K562 (cell line): ENCODE data around the gene DNAJC30. TPM values are rescaled to one million over a fixed set of nuclear protein-coding genes. Genes with fewer than 3 reads are reported as not detected.

Experiments used
- ATAC-seq: fragments of 200-7000 bp; cut with Tn5 transposase; 3 replicates; pipeline ENCODE4 v1.9.1; 2020; ENCODE audit warnings: moderate library complexity
- BruUV-seq: library from RNA; stranded (reverse); fragments of 400-500 nt; replicated peaks from 2 replicates; lab custom pipeline; 2021; lab: Mats Ljungman, UMichigan
- CTCF ChIA-PET: fragments of 300-600 bp; formaldehyde crosslinking; extraction: SDS; loops from one replicate; lab custom pipeline; 2021; ENCODE audit warnings: low intra/inter-chr PET ratio; lab: Yijun Ruan, JAX
- POLR2A ChIA-PET: fragments of 300-600, 350-650 bp; sonication (Branson Sonifier 250); formaldehyde crosslinking; extraction: SDS; loops from one replicate; lab custom pipeline; 2021; ENCODE audit warnings: antibody characterized with exemption, inconsistent platforms; lab: Yijun Ruan, JAX
- DNase-seq, 4 experiments: peaks; one replicate each; pipeline versions ENCODE4 v3.0.0 to v3.0.0-alpha.2; 2011 to 2018; ENCODE audit warnings: low spot score in 3 of 4, mixed read lengths in 3 of 4; ENCODE audit errors: extremely low read depth in 1 of 4
- FAIRE-seq: peaks from 2 replicates; lab custom pipeline; 2011; peaks lifted over from hg19 to GRCh38; lab: Jason Lieb, UNC
- H2AFZ ChIP-seq: 2 replicates; pipeline ENCODE4 v1.6.0; 2011; ENCODE audit warnings: low read depth, low read length, control low read depth, inconsistent platforms
- H3K27ac ChIP-seq: fragments of 200-600 bp; 3 replicates; pipeline ENCODE4 v1.8.0; 2011; ENCODE audit warnings: low read depth, mild to moderate bottlenecking, control low read depth, inconsistent platforms, low read length, moderate library complexity, mixed read lengths; ENCODE audit errors: extremely low read depth
- H3K27me3 ChIP-seq, 2 experiments: fragments of 300-600 bp in 1 of 2; 2 replicates in 1 of 2; 3 replicates in 1 of 2; pipeline versions ENCODE4 v1.6.0 to v1.8.0; 2011; ENCODE audit warnings: inconsistent platforms in 2 of 2, low read length in 2 of 2, mild to moderate bottlenecking in 1 of 2, mixed read lengths in 1 of 2, moderate library complexity in 1 of 2; ENCODE audit not compliant: control insufficient read depth in 2 of 2, insufficient read depth in 2 of 2
- H3K36me3 ChIP-seq: fragments of 300-600 bp; 3 replicates; pipeline ENCODE4 v1.8.0; 2011; ENCODE audit warnings: mild to moderate bottlenecking, low read length, inconsistent platforms; ENCODE audit not compliant: control insufficient read depth, insufficient read depth
- H3K4me1 ChIP-seq, 2 experiments: fragments of 200-600 bp in 1 of 2; replicated peaks in 1 of 2; 2 replicates in 1 of 2; 3 replicates in 1 of 2; pipeline versions ENCODE4 v1.5.1 to v1.8.0; 2011; ENCODE audit warnings: inconsistent platforms in 2 of 2, low read length in 2 of 2, mild to moderate bottlenecking in 1 of 2, mixed read lengths in 1 of 2, moderate library complexity in 1 of 2; ENCODE audit not compliant: control insufficient read depth in 2 of 2, insufficient read depth in 2 of 2
- H3K4me2 ChIP-seq: 2 replicates; pipeline ENCODE4 v1.6.1; 2011; ENCODE audit warnings: low read length, control low read depth, inconsistent platforms, mixed read lengths; ENCODE audit not compliant: insufficient read depth
- H3K4me3 ChIP-seq: fragments of 200-600 bp; sonication (generic), shearing (Covaris generic); 2 replicates; pipeline ENCODE4 v1.5.1; 2016; ENCODE audit warnings: control low read depth, inconsistent platforms
- H3K79me2 ChIP-seq: fragments of 200-600 bp; 3 replicates; pipeline ENCODE4 v1.8.0; 2011; ENCODE audit warnings: low read length, inconsistent platforms; ENCODE audit not compliant: control insufficient read depth, insufficient read depth
- H3K9ac ChIP-seq, 2 experiments: 2 replicates each; pipeline versions ENCODE4 v1.6.0 to v1.6.1; 2011; ENCODE audit warnings: low read depth in 2 of 2, low read length in 2 of 2, control low read depth in 1 of 2, inconsistent platforms in 1 of 2, mild to moderate bottlenecking in 1 of 2, mixed read lengths in 1 of 2; ENCODE audit not compliant: insufficient read depth in 1 of 2
- H3K9me1 ChIP-seq: one replicate; pipeline ENCODE4 v1.6.0; 2011; ENCODE audit warnings: inconsistent platforms, mild to moderate bottlenecking, low read length, moderate library complexity; ENCODE audit not compliant: control insufficient read depth, insufficient read depth
- H3K9me3 ChIP-seq: replicated peaks from 2 replicates; pipeline ENCODE4 v1.5.1; 2011; ENCODE audit warnings: low read depth, low read length, inconsistent platforms; ENCODE audit not compliant: control insufficient read depth, insufficient read depth
- H4K20me1 ChIP-seq: replicated peaks from 2 replicates; pipeline ENCODE4 v1.6.1; 2011; ENCODE audit warnings: low read length, inconsistent platforms, mixed read lengths; ENCODE audit not compliant: control insufficient read depth, insufficient read depth
- BACH1 ChIP-seq: fragments of 200-800 bp; sonication (Bioruptor generic); IDR thresholded peaks from 2 replicates; pipeline ENCODE4 v1.6.1; 2016; ENCODE audit warnings: missing genetic modification characterization, missing compliant biosample characterization
- FOXK2 ChIP-seq, 2 experiments: fragments of 450-650 bp; IDR thresholded peaks in 1 of 2; conservative IDR thresholded peaks in 1 of 2; 2 replicates each; pipeline ENCODE4 v1.6.1; 2016; ENCODE audit warnings: low read depth in 2 of 2, mild to moderate bottlenecking in 1 of 2
- HDAC1 ChIP-seq, 2 experiments: fragments of 450-650 bp; IDR thresholded peaks; 2 replicates each; pipeline ENCODE4 v1.6.1; 2016 to 2017; ENCODE audit warnings: inconsistent platforms in 1 of 2, mild to moderate bottlenecking in 1 of 2, moderate library complexity in 1 of 2
- HLTF ChIP-seq: fragments of 450-650 bp; IDR thresholded peaks from 2 replicates; pipeline ENCODE4 v1.6.1; 2016
- MCM7 ChIP-seq, 2 experiments: fragments of 450-650 bp; IDR thresholded peaks; 2 replicates each; pipeline ENCODE4 v1.6.1; 2016 to 2018
- THRB ChIP-seq: fragments of 450-650 bp; formaldehyde crosslinking; conservative IDR thresholded peaks from 2 replicates; pipeline ENCODE4 v1.4.0; 2022; ENCODE audit warnings: mild to moderate bottlenecking, missing genetic modification characterization
- WGBS: fragments of 100-300 bp; shearing (Covaris generic); methylation state at CpG from one replicate; pipeline ENCODE4 v1.1.6; 2016; ENCODE audit warnings: low coverage, mixed read lengths; ENCODE audit not compliant: insufficient coverage; ENCODE audit errors: missing lambda C conversion rate; 5-methylcytosine and 5-hydroxymethylcytosine counted together
- in situ Hi-C: fragments of 300-500 bp; cut with MboI; formaldehyde crosslinking; loops from 4 replicates; pipeline ENCODE4 v1.15.0; 2018; ENCODE audit warnings: inconsistent platforms, mixed read lengths
- intact Hi-C: fragments of 100-400 bp; cut with micrococcal nuclease; formaldehyde crosslinking; loops from 2 replicates; pipeline ENCODE4 v1.14.2; 2022
- polyA plus RNA-seq, 8 experiments: library from polyadenylated mRNA; depleted of rRNA in 4 of 8; stranded (reverse) in 5 of 8; unstranded in 3 of 8; fragments of >200 nt; fragmentation: Nextera tagmentation in 2 of 8; fragmentation: Illumina TruSeq in 1 of 8; extraction: Ambion mirVana in 2 of 8; extraction: Trizol in 1 of 8; gene quantifications; 2 replicates each; pipeline versions ENCODE4 v1.2.1 to v1.2.3, GENCODE V29; 2011 to 2014; ENCODE audit warnings: inconsistent platforms in 1 of 8, missing spikeins in 1 of 8
- total RNA-seq, 7 experiments: library from RNA; depleted of rRNA in 6 of 7; stranded (reverse); fragments of >200 nt in 6 of 7; fragmentation: Illumina TruSeq in 2 of 7; extraction: Trizol in 2 of 7; gene quantifications; 2 replicates each; pipeline versions ENCODE4 v1.2.1 to v1.2.3, GENCODE V29; 2011 to 2021; ENCODE audit warnings: low replicate concordance in 1 of 7
- TF ChIP-seq, protein P1 (sequence below), 2 experiments: IDR thresholded peaks in 1 of 2; conservative IDR thresholded peaks in 1 of 2; 2 replicates each; pipeline ENCODE4 v1.6.1; 2016; ENCODE audit warnings: low read depth in 2 of 2, mild to moderate bottlenecking in 1 of 2, missing compliant biosample characterization in 1 of 2, missing genetic modification characterization in 1 of 2, moderate library complexity in 1 of 2
- TF ChIP-seq, protein P2 (sequence below): fragments of 450-650 bp; IDR thresholded peaks from 2 replicates; pipeline ENCODE4 v1.6.1; 2016; ENCODE audit warnings: borderline replicate concordance
- TF ChIP-seq, protein P3 (sequence below): fragments of 450-650 bp; IDR thresholded peaks from 2 replicates; pipeline ENCODE4 v1.6.1; 2017; ENCODE audit warnings: antibody characterized with exemption

The DNAJC30 gene
- total and polyA plus RNA-seq, 9 of the 15 experiments (the other 6 are each of a cell fraction or from before 2014, with no cell fraction given): 1.1 to 11.3 (median 4.6) TPM

DNA sequence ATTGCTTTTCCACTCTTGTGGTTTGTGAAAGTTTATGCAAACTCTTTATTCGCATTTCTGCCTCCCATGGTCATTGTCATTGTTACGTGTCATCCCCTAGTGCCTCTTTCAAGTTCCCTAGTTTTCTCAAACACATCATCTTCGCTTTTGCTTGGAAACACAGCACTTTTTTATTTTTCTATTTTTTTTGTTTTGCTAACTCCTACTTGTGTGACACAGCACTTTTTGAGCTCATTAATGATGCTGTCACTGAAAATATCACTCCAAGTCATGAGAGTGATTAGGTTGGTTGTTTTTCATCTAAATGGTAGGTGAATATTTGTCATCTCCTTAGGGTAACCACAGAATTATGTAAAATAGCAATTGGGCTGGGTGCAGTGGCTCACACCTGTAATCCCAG lies 44.7 kb upstream of the DNAJC30 start (continued):
- TF ChIP-seq, protein P1, sequence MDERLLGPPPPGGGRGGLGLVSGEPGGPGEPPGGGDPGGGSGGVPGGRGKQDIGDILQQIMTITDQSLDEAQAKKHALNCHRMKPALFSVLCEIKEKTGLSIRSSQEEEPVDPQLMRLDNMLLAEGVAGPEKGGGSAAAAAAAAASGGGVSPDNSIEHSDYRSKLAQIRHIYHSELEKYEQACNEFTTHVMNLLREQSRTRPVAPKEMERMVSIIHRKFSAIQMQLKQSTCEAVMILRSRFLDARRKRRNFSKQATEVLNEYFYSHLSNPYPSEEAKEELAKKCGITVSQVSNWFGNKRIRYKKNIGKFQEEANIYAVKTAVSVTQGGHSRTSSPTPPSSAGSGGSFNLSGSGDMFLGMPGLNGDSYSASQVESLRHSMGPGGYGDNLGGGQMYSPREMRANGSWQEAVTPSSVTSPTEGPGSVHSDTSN (CRISPR knock-in tag; IDR thresholded peaks at IDR 0.05; ENCODE audit: low read depth): no peak
- TF ChIP-seq, protein P1 (tag; conservative IDR thresholded peaks at IDR 0.05; ENCODE audit: low read depth): peak; percentile 84
- peak; percentile 91 for TF ChIP-seq BACH1

DNA sequence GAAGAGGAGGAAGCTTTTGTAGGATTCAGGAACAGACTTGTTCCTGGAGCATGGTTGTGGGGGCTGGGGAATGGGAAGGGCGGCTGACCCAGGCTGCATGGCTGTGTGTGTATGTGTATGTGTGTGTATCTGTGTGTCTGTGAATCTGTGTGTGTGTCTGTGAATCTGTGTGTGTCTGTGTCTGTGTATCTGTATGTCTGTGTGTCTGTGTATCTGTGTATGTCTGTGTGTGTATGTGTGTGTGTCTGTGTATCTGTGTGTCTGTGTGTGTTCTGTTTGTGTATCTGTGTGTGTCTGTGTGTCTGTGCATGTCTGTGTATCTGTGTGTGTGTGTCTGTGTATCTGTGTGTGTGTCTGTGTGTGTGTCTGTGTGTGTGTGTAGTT lies 42.8 kb upstream of the DNAJC30 start:
- Histone ChIP-seq H3K27me3 (no peaks in the 10 kb centered on the region), H4K20me1 (peaks cover 3% of the 10 kb centered on the region; the same call in 1 of the 2 replicates), H3K9me3 (no peaks in the 10 kb centered on the region), H3K36me3 (no peaks in the 10 kb centered on the region), H3K4me3 (no peak overlapping the region), H3K79me2 (no peaks in the 10 kb centered on the region), H3K4me1 (peaks cover 10 to 13% of the 10 kb centered on the region in 2 experiments; a peak in 4 of 5 replicates), H2AFZ (0 out of 2 replicates have a peak overlapping the region, but pooled peaks have one; percentile 25), H3K9me1 (no peaks in the 10 kb centered on the region), H3K9ac (no peak overlapping the region), H3K4me2 (no peak overlapping the region), H3K27ac (no peak overlapping the region)
- BruUV-seq: no TSS peak
- ChIA-PET CTCF (interaction anchor here (0.6 to 1.6 kb wide), 5 partner anchors 77 to 121 kb away, joined by 3 to 13 read pairs (median 4); no protein-coding TSS in a partner anchor), POLR2A (interaction anchor here (0.8 kb wide), 1 partner anchor 114 kb away, joined by 3 read pairs; no protein-coding TSS in a partner anchor)
- WGBS: 35% methylated on average over 1 of the region's 1 CpG
- ATAC-seq (peak; percentile 60), DNase-seq (no peak), FAIRE-seq (no peak)
- in situ Hi-C loops (no loop called here), intact Hi-C loops (no loop called here)
- TF ChIP-seq, protein P2, sequence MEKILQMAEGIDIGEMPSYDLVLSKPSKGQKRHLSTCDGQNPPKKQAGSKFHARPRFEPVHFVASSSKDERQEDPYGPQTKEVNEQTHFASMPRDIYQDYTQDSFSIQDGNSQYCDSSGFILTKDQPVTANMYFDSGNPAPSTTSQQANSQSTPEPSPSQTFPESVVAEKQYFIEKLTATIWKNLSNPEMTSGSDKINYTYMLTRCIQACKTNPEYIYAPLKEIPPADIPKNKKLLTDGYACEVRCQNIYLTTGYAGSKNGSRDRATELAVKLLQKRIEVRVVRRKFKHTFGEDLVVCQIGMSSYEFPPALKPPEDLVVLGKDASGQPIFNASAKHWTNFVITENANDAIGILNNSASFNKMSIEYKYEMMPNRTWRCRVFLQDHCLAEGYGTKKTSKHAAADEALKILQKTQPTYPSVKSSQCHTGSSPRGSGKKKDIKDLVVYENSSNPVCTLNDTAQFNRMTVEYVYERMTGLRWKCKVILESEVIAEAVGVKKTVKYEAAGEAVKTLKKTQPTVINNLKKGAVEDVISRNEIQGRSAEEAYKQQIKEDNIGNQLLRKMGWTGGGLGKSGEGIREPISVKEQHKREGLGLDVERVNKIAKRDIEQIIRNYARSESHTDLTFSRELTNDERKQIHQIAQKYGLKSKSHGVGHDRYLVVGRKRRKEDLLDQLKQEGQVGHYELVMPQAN: peak; percentile 61; the same call in 1 of the 2 replicates
- TF ChIP-seq MCM7 (IDR thresholded peaks at IDR 0.05) (peak; percentile 83 to 97; a peak in 3 of 4 replicates), FOXK2 (conservative IDR thresholded peaks at IDR 0.05 in 1 of 2, IDR thresholded peaks at IDR 0.05 in 1 of 2; ENCODE audit: low read depth in 2 of 2) (0 out of 4 replicates have a peak, but pooled peaks of 1 of the 2 experiments have one; percentile 13), HDAC1 (IDR thresholded peaks at IDR 0.05) (peak in 1 of 2 experiments; percentile 67; a peak in 2 of 4 replicates), THRB (CRISPR knock-in tag) (peak; percentile 28; the same call in 1 of the 2 replicates), HLTF (peak; percentile 88; the same call in 1 of the 2 replicates)
- TF ChIP-seq, protein P3, sequence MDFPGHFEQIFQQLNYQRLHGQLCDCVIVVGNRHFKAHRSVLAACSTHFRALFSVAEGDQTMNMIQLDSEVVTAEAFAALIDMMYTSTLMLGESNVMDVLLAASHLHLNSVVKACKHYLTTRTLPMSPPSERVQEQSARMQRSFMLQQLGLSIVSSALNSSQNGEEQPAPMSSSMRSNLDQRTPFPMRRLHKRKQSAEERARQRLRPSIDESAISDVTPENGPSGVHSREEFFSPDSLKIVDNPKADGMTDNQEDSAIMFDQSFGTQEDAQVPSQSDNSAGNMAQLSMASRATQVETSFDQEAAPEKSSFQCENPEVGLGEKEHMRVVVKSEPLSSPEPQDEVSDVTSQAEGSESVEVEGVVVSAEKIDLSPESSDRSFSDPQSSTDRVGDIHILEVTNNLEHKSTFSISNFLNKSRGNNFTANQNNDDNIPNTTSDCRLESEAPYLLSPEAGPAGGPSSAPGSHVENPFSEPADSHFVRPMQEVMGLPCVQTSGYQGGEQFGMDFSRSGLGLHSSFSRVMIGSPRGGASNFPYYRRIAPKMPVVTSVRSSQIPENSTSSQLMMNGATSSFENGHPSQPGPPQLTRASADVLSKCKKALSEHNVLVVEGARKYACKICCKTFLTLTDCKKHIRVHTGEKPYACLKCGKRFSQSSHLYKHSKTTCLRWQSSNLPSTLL: peak; percentile 59; the same call in 1 of the 2 replicates
